Spleen (tissue), 11 donors: ENCODE measurements around the gene GAS2L3. TPM values are rescaled to one million over a fixed set of nuclear protein-coding genes. Genes with fewer than 3 reads are reported as not detected.
"Not testable (repeated sequence)": the region's sequence is repeated elsewhere in the genome, so short reads cannot be mapped to it uniquely, and the experiment has no call there.

Source experiments
- DNase-seq: peaks from one replicate; pipeline ENCODE4 v3.0.0-alpha.2; 2020
- H3K27ac ChIP-seq, 8 donors: fragments of 200-600 bp; sonication (generic) in 7 of 8; 1 replicate in 4 of 8; 2 replicates in 4 of 8; pipeline versions ENCODE4 v1.5.0 to v1.8.0; 2016 to 2021; ENCODE audit warnings: inconsistent platforms in 4 of 8, mild to moderate bottlenecking in 4 of 8, moderate library complexity in 1 of 8
- H3K27me3 ChIP-seq, 7 donors: fragments of 200-600 bp; sonication (generic) in 6 of 7; replicated peaks in 1 of 7; 1 replicate in 4 of 7; 2 replicates in 3 of 7; pipeline versions ENCODE4 v1.5.0 to v1.8.0; 2016 to 2021; ENCODE audit warnings: inconsistent platforms in 3 of 7, mild to moderate bottlenecking in 1 of 7
- H3K36me3 ChIP-seq, 6 donors: fragments of 200-600 bp; sonication (generic) in 5 of 6; 1 replicate in 4 of 6; 2 replicates in 2 of 6; pipeline versions ENCODE4 v1.5.0 to v1.8.0; 2016 to 2021; ENCODE audit warnings: inconsistent platforms in 2 of 6
- H3K4me1 ChIP-seq, 6 donors: fragments of 200-600 bp; sonication (generic) in 5 of 6; 1 replicate in 3 of 6; 2 replicates in 3 of 6; pipeline versions ENCODE4 v1.5.0 to v1.8.0; 2016 to 2021; ENCODE audit warnings: inconsistent platforms in 3 of 6
- H3K4me3 ChIP-seq, 8 donors: fragments of 200-600 bp; sonication (generic) in 7 of 8; 1 replicate in 4 of 8; 2 replicates in 4 of 8; pipeline versions ENCODE4 v1.5.0 to v1.8.0; 2016 to 2021; ENCODE audit warnings: inconsistent platforms in 4 of 8, mild to moderate bottlenecking in 4 of 8, moderate library complexity in 2 of 8
- H3K9me3 ChIP-seq, 8 donors: fragments of 200-600 bp; sonication (generic) in 7 of 8; 1 replicate in 4 of 8; 2 replicates in 4 of 8; pipeline versions ENCODE4 v1.5.0 to v1.8.0; 2016 to 2021; ENCODE audit warnings: inconsistent platforms in 4 of 8
- CTCF ChIP-seq, 11 experiments: fragments of 200-600 bp in 7 of 11; fragments of 450-650 bp in 4 of 11; sonication (generic) in 4 of 11; IDR thresholded peaks in 8 of 11; conservative IDR thresholded peaks in 3 of 11; 1 replicate in 7 of 11; 2 replicates in 4 of 11; pipeline versions ENCODE4 v1.4.0 to v1.8.0; 2016 to 2021; ENCODE audit warnings: antibody characterized with exemption in 11 of 11, inconsistent platforms in 4 of 11, mild to moderate bottlenecking in 1 of 11
- POLR2A ChIP-seq, 3 donors: fragments of 450-650 bp; IDR thresholded peaks; one replicate each; pipeline ENCODE4 v1.5.1; 2017; ENCODE audit warnings: antibody characterized with exemption in 3 of 3, mild to moderate bottlenecking in 1 of 3
- POLR2AphosphoS5 ChIP-seq, 3 donors: sonication (generic); formaldehyde crosslinking; IDR thresholded peaks; one replicate each; pipeline ENCODE4 v1.5.1; 2017; ENCODE audit warnings: antibody characterized with exemption in 3 of 3
- WGBS, 5 donors: extraction: QIAGEN DNeasy Blood & Tissue Kit in 3 of 5; methylation state at CpG; one replicate each; pipeline versions ENCODE4 v1.1.5 to v1.1.7; 2013 to 2018; 5-methylcytosine and 5-hydroxymethylcytosine counted together
- intact Hi-C: fragments of 100-400 bp; cut with DNase I; formaldehyde crosslinking; loops from one replicate; pipeline ENCODE4 v1.15.0; 2023; ENCODE audit warnings: low total_unique reads
- polyA plus RNA-seq, 3 donors: library from polyadenylated mRNA; stranded (reverse); fragments of 200-250 nt; gene quantifications; one replicate each; pipeline ENCODE4 v1.2.1, GENCODE V29; 2013
- total RNA-seq, 7 donors: library from RNA; depleted of rRNA in 3 of 7; stranded (reverse); fragments of >200 nt in 3 of 7; fragmentation: NEBNext Ultra II Directional in 4 of 7; extraction: Animal tissue kit (Norgen Biotek cat#: 25700) in 4 of 7; gene quantifications; one replicate each; pipeline versions ENCODE4 v1.1.0 to v1.2.1, GENCODE V29; 2016 to 2021
- donor health status: healthy with polysubstance abuse.
- donor health status: DM: no; HTN: no; CAD: no; lungs with moderate emphysema.
- donor health status: DM: no; HTN: no; CAD: no.
- donor health status: Bipolar disorder and iron deficiency.
- donor health status: healthy.
- donor health status: DM: no; HTN: no; CAD: no.
- donor health status: DM: yes; HTN: yes; CAD: no.

Gene GAS2L3
- total and polyA plus RNA-seq, 10 donors, result 0.49 to 10.8 (median 6.5) TPM

GRCh38 chr12:100601626-100602025 lies 28.1 kb downstream of the GAS2L3 start:
- no peaks in the 10 kb centered on the region for H3K4me1 ChIP-seq
- TF ChIP-seq CTCF (IDR thresholded peaks at IDR 0.05 in 8 of 11, conservative IDR thresholded peaks at IDR 0.05 in 3 of 11) (no peak), POLR2A (IDR thresholded peaks at IDR 0.05) (no peak), POLR2AphosphoS5 (IDR thresholded peaks at IDR 0.05) (no peak)
- WGBS, 5 donors, result 90 to 97% (median 92%) methylated on average over 1 of the region's 1 CpG
- intact Hi-C loops, result no loop called here
- H3K4me3 ChIP-seq, result no peak overlapping the region
- no peaks in the 10 kb centered on the region for H3K36me3 ChIP-seq
- H3K27me3 ChIP-seq, result no peaks in the 10 kb centered on the region
- no peaks in the 10 kb centered on the region for H3K9me3 ChIP-seq
- no peak overlapping the region for H3K27ac ChIP-seq
- DNase-seq, result no peak

- H3K4me3 ChIP-seq, H3K27ac ChIP-seq, DNase-seq, H3K36me3 ChIP-seq, H3K27me3 ChIP-seq, intact Hi-C loops, H3K4me1 ChIP-seq, H3K9me3 ChIP-seq: not testable (repeated sequence)
- 22 to 68% (median 45%) methylated on average over 1 of the region's 1 CpG for WGBS, 5 donors
These were observed 29.5 kb downstream of the GAS2L3 start for GRCh38 chr12:100602997-100603396.

GRCh38 chr12:100608776-100609175 lies 35.3 kb downstream of the GAS2L3 start:
- no peaks in the 10 kb centered on the region for H3K27me3 ChIP-seq
- peaks cover 0 to 2% (median 0%) of the 10 kb centered on the region in 8 donors for H3K9me3 ChIP-seq
- no peak overlapping the region for H3K27ac ChIP-seq
- intact Hi-C loops, result no loop called here
- DNase-seq, result no peak
- no peak for TF ChIP-seq POLR2A (IDR thresholded peaks at IDR 0.05)
- TF ChIP-seq POLR2AphosphoS5 (IDR thresholded peaks at IDR 0.05), result no peak
- no peak for TF ChIP-seq CTCF (IDR thresholded peaks at IDR 0.05 in 8 of 11, conservative IDR thresholded peaks at IDR 0.05 in 3 of 11)
- H3K4me1 ChIP-seq, result no peaks in the 10 kb centered on the region
- no peak overlapping the region for H3K4me3 ChIP-seq
- 67 to 89% (median 72%) methylated on average over 1 of the region's 1 CpG for WGBS, 5 donors
- no peaks in the 10 kb centered on the region for H3K36me3 ChIP-seq

DNA sequence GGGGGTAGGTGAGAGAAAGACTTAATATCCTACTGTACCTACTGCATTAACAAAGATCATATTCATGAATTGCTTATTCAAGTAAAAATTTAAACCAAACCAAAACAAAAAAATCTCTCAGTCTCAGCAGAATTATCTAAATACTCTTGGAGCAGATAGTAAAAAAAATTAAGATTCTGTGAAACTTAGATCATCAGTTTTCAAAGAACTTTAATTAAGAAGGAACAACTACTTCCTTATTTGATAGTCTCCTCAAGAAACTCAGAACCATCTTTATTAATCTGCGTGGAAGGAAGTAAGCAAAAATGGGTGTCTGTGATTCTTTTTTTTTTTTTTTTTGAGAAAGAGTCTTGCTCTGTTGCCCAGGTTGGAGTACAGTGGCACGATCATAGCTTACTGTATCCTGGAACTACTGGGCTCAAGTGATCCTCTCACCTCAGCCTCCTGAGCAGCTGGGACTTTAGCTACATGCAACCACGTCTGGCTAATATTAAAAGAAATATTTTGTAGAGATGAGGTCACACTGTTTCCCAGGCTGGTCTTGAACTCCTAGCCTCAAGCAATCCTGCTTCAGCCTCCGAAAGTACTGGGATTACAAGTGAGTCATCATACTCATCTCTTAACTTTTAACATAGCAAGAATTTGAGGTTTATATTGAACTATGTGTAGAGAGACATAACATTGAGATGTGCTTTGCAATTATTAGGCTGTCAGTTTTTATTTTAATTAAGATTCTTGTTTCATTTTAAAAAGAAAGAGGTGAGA lies 37.4 kb downstream of the GAS2L3 start:
- WGBS, 5 donors, result 65 to 73% (median 73%) methylated on average over 4 of the region's 4 CpGs
- DNase-seq, result no peak
- Histone ChIP-seq H3K9me3 (peaks cover 0 to 2% (median 0%) of the 10 kb centered on the region in 8 donors), H3K4me1 (no peaks in the 10 kb centered on the region), H3K4me3 (no peak overlapping the region), H3K27ac (no peak overlapping the region), H3K27me3 (no peaks in the 10 kb centered on the region), H3K36me3 (no peaks in the 10 kb centered on the region)
- intact Hi-C loops, result no loop called here
- no peak for TF ChIP-seq POLR2A (IDR thresholded peaks at IDR 0.05)
- no peak for TF ChIP-seq POLR2AphosphoS5 (IDR thresholded peaks at IDR 0.05)
- no peak for TF ChIP-seq CTCF (IDR thresholded peaks at IDR 0.05 in 8 of 11, conservative IDR thresholded peaks at IDR 0.05 in 3 of 11)
